ENCODE measurements around the gene ETFDH. TPM values are rescaled to one million over a fixed set of nuclear protein-coding genes. Genes with fewer than 3 reads are reported as not detected.

Gene ETFDH
- total and polyA plus RNA-seq, 2 donors from 2014 or later: 20.4 to 58.3 TPM

- FAIRE-seq (no peak), DNase-seq (peak in 4 of 5 donors; percentile 35 to 70 (median 58))
- TF ChIP-seq CTCF (IDR thresholded peaks at IDR 0.05; ENCODE audit: borderline replicate concordance, extremely low read depth, insufficient read depth): no peak
- Histone ChIP-seq H3K9ac (ENCODE audit: low read length in 3 of 3) (peak overlapping the region; percentile 88 to 97 (median 97)), H3K4me3 (ENCODE audit: low read length in 3 of 3) (peak overlapping the region; percentile 88 to 97 (median 88)), H3K4me1 (ENCODE audit: control insufficient read depth in 2 of 3, insufficient read depth in 2 of 3, low read depth in 1 of 3, low read length in 3 of 3) (peaks cover 4 to 9% (median 6%) of the 10 kb centered on the region in 3 donors), H3K9me3 (ENCODE audit: control insufficient read depth in 2 of 3, insufficient read depth in 1 of 3, low read length in 3 of 3) (no peaks in the 10 kb centered on the region), H3K36me3 (ENCODE audit: control insufficient read depth in 2 of 3, insufficient read depth in 3 of 3, low read length in 3 of 3) (peaks cover 2 to 24% (median 21%) of the 10 kb centered on the region in 3 donors), H3K27me3 (ENCODE audit: control insufficient read depth, insufficient read depth, low read length) (no peaks in the 10 kb centered on the region), H3K27ac (ENCODE audit: low read depth in 2 of 2, low read length in 2 of 2) (peak overlapping the region; percentile 97)
- intact Hi-C loops (cut with DNase I): no loop called here
These were observed 50.3 kb downstream of the ETFDH start for GRCh38 chr4:158722291-158722916.

- Histone ChIP-seq H3K9me3 (ENCODE audit: control insufficient read depth in 2 of 3, insufficient read depth in 1 of 3, low read length in 3 of 3) (no peaks in the 10 kb centered on the region), H3K9ac (ENCODE audit: low read length in 3 of 3) (peak within 1 kb of the TSS; percentile 90 to 97 (median 97)), H3K27me3 (ENCODE audit: control insufficient read depth, insufficient read depth, low read length) (no peaks in the 10 kb centered on the region), H3K36me3 (ENCODE audit: control insufficient read depth in 2 of 3, insufficient read depth in 3 of 3, low read length in 3 of 3) (peaks cover 2 to 19% (median 17%) of the 10 kb centered on the region in 3 donors), H3K27ac (ENCODE audit: low read depth in 2 of 2, low read length in 2 of 2) (peak within 1 kb of the TSS; percentile 97), H3K4me3 (ENCODE audit: low read length in 3 of 3) (peak within 1 kb of the TSS; percentile 88 to 97 (median 88)), H3K4me1 (ENCODE audit: control insufficient read depth in 2 of 3, insufficient read depth in 2 of 3, low read depth in 1 of 3, low read length in 3 of 3) (peaks cover 4 to 9% (median 6%) of the 10 kb centered on the region in 3 donors)
- no peak for FAIRE-seq
- DNase-seq: peak; percentile 88 to 95 (median 92)
- TF ChIP-seq CTCF (IDR thresholded peaks at IDR 0.05; ENCODE audit: borderline replicate concordance, extremely low read depth, insufficient read depth): no peak
- intact Hi-C loops (cut with DNase I): no loop called here
These were observed 51.1 kb downstream of the ETFDH start, which contains the start of gene PPID for GRCh38 chr4:158722917-158723793. PPID (minus strand) TSS chr4:158723396; CDS start chr4:158723288, 108 bp downstream.

GRCh38 chr4:158724637-158725036, 52.5 kb downstream of the ETFDH start:
- intact Hi-C loops (cut with DNase I): no loop called here

More at GRCh38 chr4:158724637-158725036, 52.5 kb downstream of the ETFDH start:
- no peaks in the 10 kb centered on the region for H3K9me3 ChIP-seq (ENCODE audit: control insufficient read depth in 2 of 3, insufficient read depth in 1 of 3, low read length in 3 of 3)
- no peak for TF ChIP-seq CTCF (IDR thresholded peaks at IDR 0.05; ENCODE audit: borderline replicate concordance, extremely low read depth, insufficient read depth)
- H3K4me3 ChIP-seq (ENCODE audit: low read length in 3 of 3): no peak overlapping the region
- H3K36me3 ChIP-seq (ENCODE audit: control insufficient read depth in 2 of 3, insufficient read depth in 3 of 3, low read length in 3 of 3): peaks cover 0 to 7% (median 4%) of the 10 kb centered on the region in 3 donors
- no peak overlapping the region for H3K9ac ChIP-seq (ENCODE audit: low read length in 3 of 3)
- no peak overlapping the region for H3K27ac ChIP-seq (ENCODE audit: low read depth in 2 of 2, low read length in 2 of 2)
- peaks cover 4 to 9% (median 6%) of the 10 kb centered on the region in 3 donors for H3K4me1 ChIP-seq (ENCODE audit: control insufficient read depth in 2 of 3, insufficient read depth in 2 of 3, low read depth in 1 of 3, low read length in 3 of 3)
- DNase-seq: no peak
- peaks cover 2% of the 10 kb centered on the region for H3K27me3 ChIP-seq (ENCODE audit: control insufficient read depth, insufficient read depth, low read length)
- no peak for FAIRE-seq

All from kidney (tissue), 14 donors.